MCF 10A (cell line): ENCODE results near the gene TARP.

Experiments used
- BruUV-seq: library from RNA; stranded (reverse); fragments of 400-500 nt; replicated peaks from 2 replicates; lab custom pipeline; 2021; lab: Mats Ljungman, UMichigan
- CTCF ChIA-PET: fragments of 300-600 bp; sonication (Branson Sonifier 250); formaldehyde crosslinking; extraction: SDS; loops from one replicate; lab custom pipeline; 2021; ENCODE audit warnings: antibody characterized with exemption, inconsistent platforms; lab: Yijun Ruan, JAX
- POLR2A ChIA-PET: fragments of 300-600, 350-650 bp; sonication (Branson Sonifier 250); formaldehyde crosslinking; extraction: SDS; loops from one replicate; lab custom pipeline; 2020; ENCODE audit warnings: antibody characterized with exemption, inconsistent platforms; lab: Yijun Ruan, JAX
- DNase-seq: peaks from one replicate; pipeline ENCODE4 v3.0.0-alpha.2; 2018; ENCODE audit not compliant: unreplicated experiment
- H3K27ac Mint-ChIP-seq: one replicate; pipeline ENCODE4 v1.8.0; 2022; ENCODE audit warnings: mild to moderate bottlenecking, low read depth, mixed read lengths; ENCODE audit not compliant: unreplicated experiment
- H3K27me3 Mint-ChIP-seq: one replicate; pipeline ENCODE4 v1.8.0; 2022; ENCODE audit warnings: mixed read lengths; ENCODE audit not compliant: insufficient read depth, unreplicated experiment
- H3K36me3 Mint-ChIP-seq: one replicate; pipeline ENCODE4 v1.8.0; 2022; ENCODE audit warnings: mild to moderate bottlenecking, moderate library complexity, mixed read lengths; ENCODE audit not compliant: insufficient read depth, unreplicated experiment
- H3K4me1 Mint-ChIP-seq: one replicate; pipeline ENCODE4 v1.8.0; 2022; ENCODE audit warnings: mixed read lengths; ENCODE audit not compliant: insufficient read depth, unreplicated experiment
- H3K4me3 Mint-ChIP-seq: one replicate; pipeline ENCODE4 v1.8.0; 2022; ENCODE audit warnings: mild to moderate bottlenecking, moderate library complexity, mixed read lengths; ENCODE audit not compliant: unreplicated experiment
- H3K9me3 Mint-ChIP-seq: one replicate; pipeline ENCODE4 v1.8.0; 2022; ENCODE audit warnings: mixed read lengths; ENCODE audit not compliant: unreplicated experiment
- CTCF ChIP-seq: fragments of 200-600 bp; IDR thresholded peaks from one replicate; pipeline ENCODE4 v1.8.0; 2022; ENCODE audit warnings: antibody characterized with exemption, mild to moderate bottlenecking; ENCODE audit not compliant: unreplicated experiment
- intact Hi-C: fragments of 100-400 bp; cut with micrococcal nuclease; formaldehyde crosslinking; loops from 2 replicates; pipeline ENCODE4 v1.14.1; 2022

Gene TARP

GRCh38 chr7:38303866-38304265 lies 30.4 kb upstream of the TARP start:
- BruUV-seq: no TSS peak
- intact Hi-C loops: no loop called here
- Mint-ChIP-seq H3K27ac (no peak overlapping the region), H3K4me3 (no peak overlapping the region), H3K4me1 (no peaks in the 10 kb centered on the region), H3K36me3 (no peaks in the 10 kb centered on the region), H3K9me3 (no peaks in the 10 kb centered on the region), H3K27me3 (peaks cover 70% of the 10 kb centered on the region)
- no peak for TF ChIP-seq CTCF
- no peak for DNase-seq
- POLR2A ChIA-PET: no interaction called here
- CTCF ChIA-PET: interaction anchor here (1.0 kb wide), 1 partner anchor 11 kb away, joined by 4 read pairs; no protein-coding TSS in a partner anchor

GRCh38 chr7:38300175-38300574 lies 26.7 kb upstream of the TARP start:
- TF ChIP-seq CTCF: no peak
- H3K4me3 Mint-ChIP-seq: no peak overlapping the region

GRCh38 chr7:38299275-38299931 lies 26.0 kb upstream of the TARP start:
- no peaks in the 10 kb centered on the region for H3K9me3 Mint-ChIP-seq
- H3K4me1 Mint-ChIP-seq: no peaks in the 10 kb centered on the region

More at GRCh38 chr7:38300175-38300574, 26.7 kb upstream of the TARP start:
- no peaks in the 10 kb centered on the region for H3K9me3 Mint-ChIP-seq
- intact Hi-C loops: no loop called here
- BruUV-seq: no TSS peak
- H3K36me3 Mint-ChIP-seq: no peaks in the 10 kb centered on the region
- H3K4me1 Mint-ChIP-seq: no peaks in the 10 kb centered on the region
- no peak overlapping the region for H3K27ac Mint-ChIP-seq
- CTCF ChIA-PET: interaction anchor here (0.6 to 1.2 kb wide), 3 partner anchors 11 to 189 kb away, joined by 3 read pairs; no protein-coding TSS in a partner anchor
- H3K27me3 Mint-ChIP-seq: peaks cover 68% of the 10 kb centered on the region
- POLR2A ChIA-PET: interaction anchor here (0.6 kb wide), 1 partner anchor 897 kb away, joined by 3 read pairs; no protein-coding TSS in a partner anchor
- DNase-seq: no peak

More at GRCh38 chr7:38299275-38299931, 26.0 kb upstream of the TARP start:
- ChIA-PET CTCF (interaction anchor here (0.5 to 1.4 kb wide), 7 partner anchors 8 to 702 kb away, joined by 3 read pairs; no protein-coding TSS in a partner anchor), POLR2A (interaction anchor here (0.6 kb wide), 1 partner anchor 896 kb away, joined by 3 read pairs; no protein-coding TSS in a partner anchor)
- intact Hi-C loops: no loop called here
- Mint-ChIP-seq H3K4me3 (no peak overlapping the region), H3K27me3 (peaks cover 60% of the 10 kb centered on the region), H3K27ac (no peak overlapping the region), H3K36me3 (no peaks in the 10 kb centered on the region)
- no peak for DNase-seq
- no TSS peak for BruUV-seq
- TF ChIP-seq CTCF: no peak
